ENCODE measurements around the gene ABCC10. TPM values are rescaled to one million over a fixed set of nuclear protein-coding genes. Genes with fewer than 3 reads are reported as not detected.

ABCC10 gene
- total RNA-seq, 1 experiment from 2014 or later: 31.8 TPM

GRCh38 chr6:43448916-43449315 is 21.6 kb downstream of the ABCC10 start:
- Histone ChIP-seq H2BK120ac (ENCODE audit: low read depth, low read length, poor library complexity, severe bottlenecking) (no peak overlapping the region), H3K4me1 (ENCODE audit: insufficient read depth, low read length) (no peaks in the 10 kb centered on the region), H3K79me2 (ENCODE audit: insufficient read depth, low read length) (no peaks in the 10 kb centered on the region), H3K4me2 (ENCODE audit: insufficient read depth, insufficient read length, low read length) (no peak overlapping the region), H3K27ac (ENCODE audit: insufficient read length, low read depth, low read length) (no peak overlapping the region), H3K27me3 (ENCODE audit: insufficient read depth, low read length) (no peaks in the 10 kb centered on the region; the same call in 1 of the 2 replicates), H3K9me3 (ENCODE audit: control insufficient read depth, low read depth, low read length) (no peaks in the 10 kb centered on the region), H4K91ac (ENCODE audit: insufficient read length, low read depth, low read length) (no peak overlapping the region), H3K23ac (ENCODE audit: insufficient read length, low read depth, low read length) (no peak overlapping the region), H3T11ph (ENCODE audit: low read length) (no peak overlapping the region), H4K20me1 (ENCODE audit: control insufficient read depth, insufficient read depth, insufficient read length) (no peaks in the 10 kb centered on the region), H3K9ac (ENCODE audit: extremely low read depth, insufficient read length, low read length) (no peak overlapping the region), H4K8ac (replicated peaks; ENCODE audit: insufficient read length, low read depth, low read length) (no peak overlapping the region), H3K4ac (ENCODE audit: low read depth, low read length) (no peak overlapping the region), H2BK5ac (ENCODE audit: insufficient read length, low read length) (no peak overlapping the region), H3K14ac (ENCODE audit: insufficient read depth, low read length) (no peak overlapping the region), H2AFZ (ENCODE audit: low read length) (no peak overlapping the region), H3K23me2 (ENCODE audit: insufficient read length, low read depth, low read length, poor library complexity, severe bottlenecking) (no peaks in the 10 kb centered on the region), H3K79me1 (ENCODE audit: insufficient read depth, low read depth, low read length, poor library complexity, severe bottlenecking) (no peaks in the 10 kb centered on the region), H2BK15ac (ENCODE audit: low read depth, low read length) (no peak overlapping the region), H2BK20ac (ENCODE audit: low read depth, low read length, poor library complexity, severe bottlenecking) (no peak overlapping the region), H3K56ac (ENCODE audit: insufficient read length, low read depth, low read length) (no peak overlapping the region), H3K18ac (ENCODE audit: insufficient read length, low read depth, low read length) (no peak overlapping the region), H4K5ac (ENCODE audit: insufficient read length, low read depth, low read length) (no peak overlapping the region), H2AK5ac (ENCODE audit: insufficient read length, low read length) (no peak overlapping the region), H2BK12ac (ENCODE audit: insufficient read length, low read depth, low read length) (no peak overlapping the region)
- peaks cover 4% of the 10 kb centered on the region for H3K27me3 Mint-ChIP-seq (ENCODE audit: low read depth)
- DNase-seq: no peak
- H3K9me3 Mint-ChIP-seq: no peaks in the 10 kb centered on the region
- H3K27ac Mint-ChIP-seq: no peak overlapping the region
- no peak overlapping the region for H3K4me3 Mint-ChIP-seq
- WGBS (ENCODE audit: extremely low coverage, insufficient read length, low lambda C conversion rate): no CpG with 5 or more reads among the region's 4 CpGs
- TF ChIP-seq CTCF (conservative IDR thresholded peaks at IDR 0.05): no peak
- peaks cover 0 to 53% (median 43%) of the 10 kb centered on the region in 3 experiments; a peak in 5 of 7 replicates for H3K36me3 Mint-ChIP-seq (ENCODE audit: insufficient read depth in 1 of 3, low read depth in 3 of 3)
- no peaks in the 10 kb centered on the region for H3K4me1 Mint-ChIP-seq
